ENCODE results near the gene SERPINA4.

Gene SERPINA4

DNA sequence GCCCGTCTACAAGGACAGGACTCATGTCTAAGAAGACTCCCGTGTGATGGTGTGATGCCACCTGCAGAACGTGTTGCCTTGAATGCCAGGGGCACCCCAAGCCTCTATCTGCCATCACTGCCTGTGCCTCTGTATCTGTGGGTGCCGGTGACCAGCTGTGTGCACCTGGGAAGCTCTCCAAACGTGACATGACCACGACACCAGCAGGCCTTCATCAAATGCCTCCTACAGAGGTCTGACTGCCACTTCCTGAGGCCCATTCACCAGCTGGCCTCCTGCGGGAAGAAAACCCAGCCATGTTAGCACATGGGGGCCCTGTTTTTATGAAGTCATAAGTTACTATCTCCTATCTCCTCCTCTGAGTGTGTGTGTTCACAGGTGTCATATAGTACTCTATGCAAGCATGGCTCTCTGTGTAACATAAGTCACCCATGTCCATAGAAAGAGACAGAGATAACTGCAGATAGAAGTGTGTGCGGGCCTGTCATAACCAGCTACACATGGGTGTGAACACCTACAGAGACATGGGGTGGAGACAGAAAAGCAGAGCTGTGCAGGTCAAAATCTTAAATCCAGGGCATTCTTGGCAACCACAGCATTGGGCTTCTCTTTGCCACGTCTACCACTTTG is 18.3 kb upstream of the SERPINA4 start:
- no peak for DNase-seq

DNA sequence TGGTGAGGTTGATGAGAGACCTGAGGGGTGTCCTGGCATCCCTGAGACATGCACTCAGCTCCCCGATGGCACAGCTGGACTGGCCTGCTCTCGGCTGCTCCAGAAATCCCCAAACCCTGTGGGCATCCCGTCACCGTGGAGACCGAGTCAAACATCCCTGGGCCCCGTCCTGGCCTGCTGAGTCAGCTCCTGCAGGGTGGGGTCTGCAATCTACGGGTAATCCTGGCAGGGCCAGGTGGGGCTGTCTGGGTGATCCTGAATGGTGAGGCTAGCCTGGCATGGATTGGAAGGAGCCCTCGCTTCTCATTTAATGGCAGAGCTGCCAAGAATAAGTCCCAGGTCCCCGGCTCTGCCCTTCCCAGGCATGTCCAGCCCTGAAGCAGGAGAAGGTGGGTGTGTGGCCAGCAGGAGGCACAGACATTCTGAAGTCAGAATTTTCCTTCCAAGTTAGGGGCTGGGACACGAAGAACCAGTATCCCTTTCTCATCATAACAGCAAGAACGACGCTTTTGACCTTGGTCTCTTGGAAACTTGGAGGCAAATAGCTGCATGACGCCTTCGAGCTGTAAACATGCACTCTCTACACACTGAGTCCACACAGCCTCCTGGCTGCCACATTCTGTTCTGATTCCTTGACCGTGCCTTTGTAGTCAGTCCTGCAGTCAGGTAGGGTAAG is 17.7 kb upstream of the SERPINA4 start:
- no peak for DNase-seq

DNA sequence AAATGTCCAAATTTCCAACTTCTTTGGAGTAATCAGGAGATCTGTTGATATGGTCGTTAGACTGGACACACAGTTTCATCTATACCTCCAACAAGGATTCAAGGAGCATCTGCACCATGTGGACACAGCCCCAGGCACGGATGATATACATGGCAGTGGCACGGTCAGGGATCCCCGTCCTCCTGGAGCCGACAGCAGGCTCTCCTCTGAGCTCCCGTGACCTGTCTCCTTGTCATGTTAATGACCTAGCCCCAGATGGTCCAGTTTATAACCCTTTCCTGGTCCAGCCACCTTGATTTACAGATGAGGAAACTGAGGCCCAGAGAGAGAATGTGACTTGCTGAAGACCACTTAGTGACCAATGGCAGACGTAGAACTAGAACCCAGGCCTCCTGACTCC is 16.5 kb upstream of the SERPINA4 start:
- no peak for DNase-seq

GRCh38 chr14:94545131-94545841 is 16.0 kb upstream of the SERPINA4 start:
- DNase-seq, result no peak

DNA sequence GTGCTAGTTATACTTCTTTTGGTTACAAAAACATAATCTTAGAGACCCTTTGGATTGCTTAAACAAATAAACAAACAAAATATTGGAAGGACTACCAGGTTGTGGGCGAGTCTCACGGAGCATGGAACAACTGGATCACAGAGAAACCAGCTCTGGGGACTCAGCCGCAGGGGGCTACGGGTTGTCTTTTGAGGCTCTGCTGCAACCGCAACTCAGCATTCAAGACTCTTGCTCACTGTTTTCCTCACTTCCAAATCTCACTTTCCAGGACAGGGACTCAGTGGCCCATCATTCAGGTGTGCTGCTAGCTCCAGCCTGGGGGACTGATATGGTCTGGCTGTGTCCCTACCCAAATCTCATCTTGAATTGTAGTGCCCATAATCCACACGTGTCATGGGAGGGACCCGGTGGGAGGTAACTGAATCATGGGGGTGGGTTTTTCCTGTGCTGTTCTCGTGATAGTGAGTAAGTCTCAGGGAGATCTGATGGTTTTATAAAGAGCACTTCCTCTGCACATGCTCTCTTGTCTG is 14.0 kb upstream of the SERPINA4 start:
- no peak for DNase-seq

- no peak for DNase-seq
Observed at GRCh38 chr14:94547726-94548125, 13.5 kb upstream of the SERPINA4 start.

DNA sequence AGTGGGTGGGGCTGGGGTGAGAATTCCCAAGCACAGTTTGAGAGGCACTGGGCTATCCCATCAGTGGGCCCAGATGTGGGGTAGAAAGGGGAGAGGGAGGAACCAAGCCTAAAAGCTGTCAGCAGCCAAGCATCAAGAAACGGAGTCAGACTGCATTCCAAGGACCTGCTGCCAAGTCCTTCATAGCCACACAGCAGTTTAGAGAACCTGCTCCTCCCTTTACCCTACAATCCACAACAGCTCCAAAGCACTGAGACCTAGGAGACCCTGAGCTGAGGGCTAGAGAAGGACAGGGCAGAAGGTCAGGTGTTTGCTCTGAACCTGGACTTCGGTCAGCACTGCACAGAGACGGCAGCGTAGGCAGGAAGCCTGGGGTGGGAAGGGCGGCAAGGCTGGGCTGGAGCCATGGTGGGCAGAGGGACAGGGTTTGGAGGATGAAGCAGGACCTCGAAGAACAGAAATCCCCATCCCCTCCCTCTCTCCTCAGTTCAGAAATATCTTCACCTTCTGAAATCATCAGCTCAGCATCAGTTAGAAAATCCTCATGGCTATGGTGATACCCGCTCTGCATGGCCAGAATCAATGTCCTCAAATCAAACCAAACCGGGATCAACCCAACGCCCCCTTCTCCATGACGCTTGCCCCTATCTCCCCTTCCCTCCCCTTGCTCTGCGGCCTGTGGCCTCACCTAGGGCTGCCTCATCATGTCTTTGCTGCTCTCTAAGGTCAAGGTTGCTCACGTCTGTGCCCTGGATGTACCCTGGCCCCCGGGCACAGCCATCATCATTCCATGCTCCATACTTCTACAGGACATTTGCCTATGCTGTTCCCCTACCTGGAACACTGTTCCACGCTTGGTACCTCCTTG is 12.9 kb upstream of the SERPINA4 start:
- DNase-seq, result no peak

DNA sequence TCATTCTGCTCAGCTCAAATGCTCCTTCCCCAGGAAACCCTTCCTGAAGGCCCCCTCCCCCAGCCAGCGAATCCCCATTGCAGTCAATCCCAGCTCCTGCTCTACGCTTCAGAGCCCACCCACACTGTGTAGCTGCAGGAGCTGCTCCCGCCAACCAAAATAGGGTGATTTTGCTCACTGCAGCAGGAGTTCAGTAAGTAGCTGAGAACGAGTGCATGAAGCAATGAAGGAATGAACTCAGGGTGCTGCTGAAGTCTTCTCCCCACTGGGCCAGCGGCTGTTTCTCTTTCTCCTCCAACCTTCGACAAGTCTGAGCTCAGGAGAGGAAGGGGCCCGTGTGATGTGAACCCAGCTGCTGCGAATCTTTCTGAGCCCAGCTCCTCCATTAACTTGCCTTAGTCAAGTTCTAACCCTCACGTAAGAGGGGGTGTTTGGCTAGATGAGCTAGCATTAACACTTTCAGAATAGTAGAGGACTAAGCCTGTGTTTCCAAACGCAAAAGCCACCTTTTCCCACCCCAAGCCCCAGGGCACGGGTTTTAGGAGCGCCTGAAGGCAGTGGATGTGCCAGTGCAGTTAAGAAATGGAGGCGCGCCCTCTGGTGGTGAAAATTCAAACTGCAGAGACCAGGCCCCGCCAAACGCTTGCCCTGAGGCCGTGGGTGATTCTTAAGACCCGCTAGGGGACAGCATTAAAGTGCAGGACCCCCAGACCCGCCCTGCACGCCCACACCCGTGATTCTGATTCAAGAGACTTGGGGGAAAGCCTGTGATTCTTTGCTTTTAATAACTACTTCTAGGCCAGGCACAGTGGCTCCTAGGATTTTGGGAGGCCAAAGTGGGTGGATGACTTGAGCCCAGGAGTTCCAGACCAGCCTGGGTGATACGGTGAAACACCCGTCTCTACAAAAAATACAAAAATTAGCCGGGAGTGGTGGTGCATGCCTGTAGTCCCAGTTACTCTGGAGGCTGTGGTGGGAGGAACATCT is 11.9 kb upstream of the SERPINA4 start:
- DNase-seq, result peak; percentile 95

DNA sequence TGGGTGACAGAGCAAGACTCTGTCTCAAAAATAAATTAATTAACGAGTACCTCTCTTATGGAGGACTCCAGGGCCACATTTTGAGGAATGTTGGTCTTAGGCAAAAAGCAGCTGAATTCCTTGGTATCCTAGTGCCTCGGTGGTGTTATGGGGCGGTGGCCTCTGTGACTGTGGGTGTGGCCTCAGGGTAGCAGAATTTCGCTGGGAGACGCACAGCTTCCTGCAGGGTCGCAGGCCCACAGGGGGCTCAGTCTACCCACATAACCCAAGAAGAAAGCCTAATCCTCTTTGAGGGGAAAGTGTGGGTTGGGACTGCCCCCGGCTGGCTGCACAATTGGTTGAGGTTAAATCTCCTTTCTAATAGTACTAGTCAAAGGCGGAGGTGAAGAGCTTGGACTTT is 11.2 kb upstream of the SERPINA4 start:
- DNase-seq, result no peak

DNA sequence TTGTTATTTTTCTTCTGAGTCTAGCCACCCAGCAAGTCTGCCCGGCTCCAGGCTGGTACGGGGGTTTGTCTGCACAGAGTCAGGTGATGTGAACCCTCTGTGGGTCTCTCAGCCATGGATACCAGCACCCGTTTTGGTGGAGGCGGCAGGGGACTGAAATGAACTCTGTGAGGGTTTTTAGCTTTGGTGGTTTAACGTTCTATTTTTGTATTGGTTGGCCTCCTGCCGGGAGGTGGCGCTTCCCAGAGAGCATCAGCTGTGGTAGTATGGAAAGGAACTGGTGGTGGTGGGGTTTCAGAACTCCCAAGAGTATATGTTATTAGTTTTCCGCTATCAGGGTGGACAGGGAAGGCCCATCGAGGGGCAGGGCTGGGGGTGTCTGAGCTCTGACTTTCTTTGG is 5.3 kb upstream of the SERPINA4 start:
- DNase-seq, result peak; percentile 13

GRCh38 chr14:94557327-94557726 is 3.9 kb upstream of the SERPINA4 start:
- DNase-seq, result no peak

DNA sequence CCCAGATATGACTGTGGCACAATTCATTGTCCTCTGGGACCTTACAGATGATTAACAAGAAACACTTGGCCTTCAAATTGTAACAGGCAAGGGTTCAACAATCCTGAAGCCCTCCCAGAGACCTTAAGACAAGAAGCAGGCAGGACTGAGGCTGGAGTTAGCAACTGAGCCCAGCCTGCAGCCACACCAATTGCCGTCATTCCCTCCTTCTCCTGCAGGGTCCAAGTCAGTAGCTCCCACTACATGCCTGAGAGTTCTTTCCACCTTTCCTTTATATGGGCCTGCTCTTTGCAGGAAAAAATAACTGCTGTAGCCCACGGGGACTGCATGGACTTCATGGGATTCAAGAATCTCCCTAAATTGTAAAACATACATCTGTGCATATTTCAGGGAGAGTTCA is 2.4 kb upstream of the SERPINA4 start:
- DNase-seq, result no peak

DNA sequence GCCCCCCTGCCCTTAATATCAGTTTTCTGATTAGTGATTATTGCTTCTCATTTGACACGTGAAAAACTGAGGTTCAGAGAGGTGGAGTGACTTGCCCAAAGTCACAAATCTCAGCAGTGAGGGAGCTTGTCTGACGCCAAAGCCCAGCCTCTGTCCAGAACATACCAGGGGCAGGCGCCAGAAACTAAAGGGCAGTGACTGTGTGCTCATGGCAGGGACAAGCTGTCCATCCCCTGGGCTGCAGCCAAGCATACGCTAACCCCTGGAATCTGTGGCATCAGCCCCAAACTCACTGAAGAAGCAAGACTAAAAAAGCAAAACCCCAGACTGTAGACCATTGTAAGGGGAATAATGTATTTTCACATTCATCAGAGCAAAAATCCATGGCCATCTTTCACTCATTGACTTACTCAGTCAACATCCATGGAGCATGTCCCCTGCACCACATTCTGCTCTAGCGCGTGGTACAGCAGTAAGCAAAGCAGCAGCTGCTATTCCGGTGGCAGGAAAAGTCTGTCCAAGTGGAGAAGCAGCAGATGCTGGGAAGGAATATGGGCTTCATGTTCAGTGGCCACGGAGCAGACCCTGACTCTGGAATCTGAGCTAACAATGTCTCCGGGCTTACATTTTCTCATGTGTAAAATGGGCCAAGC is 1.5 kb upstream of the SERPINA4 start:
- no peak for DNase-seq

GRCh38 chr14:94560291-94560665 is 964 bp upstream of the SERPINA4 start:
- DNase-seq, result no peak

DNA sequence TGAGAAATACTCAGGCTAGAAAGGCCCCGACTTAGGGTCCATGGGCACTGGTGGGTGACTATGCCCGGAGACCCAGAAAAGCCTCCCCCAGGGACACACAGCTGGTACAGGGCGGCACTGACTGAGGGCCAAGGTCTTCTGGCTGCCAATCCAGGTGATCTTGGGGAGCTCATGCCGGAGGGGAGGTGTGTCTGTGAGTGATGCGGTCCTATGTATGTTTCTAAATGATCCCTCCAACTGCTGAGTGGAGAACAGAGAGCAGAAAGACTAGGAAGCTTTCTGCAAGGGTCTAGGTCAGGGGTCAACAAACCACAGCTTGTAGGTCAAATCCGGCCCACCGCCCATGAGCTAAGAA is 391 bp downstream of the SERPINA4 start:
- DNase-seq, result no peak

DNA sequence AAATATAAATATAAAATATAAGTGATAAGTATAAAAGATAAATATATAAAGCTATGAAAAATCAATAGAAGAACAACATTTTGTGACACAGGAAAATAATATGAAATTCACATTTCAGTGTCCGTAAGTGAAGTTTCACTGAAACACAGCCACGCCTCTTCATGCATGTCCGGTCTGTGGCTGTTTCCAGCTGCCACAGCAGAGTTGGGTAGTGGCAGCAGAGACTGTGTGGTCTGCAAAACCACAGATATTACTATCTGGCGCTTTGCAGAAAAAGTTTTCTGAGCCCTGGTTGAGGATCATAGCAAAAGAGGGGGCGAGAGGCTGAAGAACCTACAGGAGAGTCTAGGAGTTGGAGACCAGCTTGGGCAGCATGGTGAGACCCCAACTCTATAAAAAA is 780 bp downstream of the SERPINA4 start:
- DNase-seq, result no peak

DNA sequence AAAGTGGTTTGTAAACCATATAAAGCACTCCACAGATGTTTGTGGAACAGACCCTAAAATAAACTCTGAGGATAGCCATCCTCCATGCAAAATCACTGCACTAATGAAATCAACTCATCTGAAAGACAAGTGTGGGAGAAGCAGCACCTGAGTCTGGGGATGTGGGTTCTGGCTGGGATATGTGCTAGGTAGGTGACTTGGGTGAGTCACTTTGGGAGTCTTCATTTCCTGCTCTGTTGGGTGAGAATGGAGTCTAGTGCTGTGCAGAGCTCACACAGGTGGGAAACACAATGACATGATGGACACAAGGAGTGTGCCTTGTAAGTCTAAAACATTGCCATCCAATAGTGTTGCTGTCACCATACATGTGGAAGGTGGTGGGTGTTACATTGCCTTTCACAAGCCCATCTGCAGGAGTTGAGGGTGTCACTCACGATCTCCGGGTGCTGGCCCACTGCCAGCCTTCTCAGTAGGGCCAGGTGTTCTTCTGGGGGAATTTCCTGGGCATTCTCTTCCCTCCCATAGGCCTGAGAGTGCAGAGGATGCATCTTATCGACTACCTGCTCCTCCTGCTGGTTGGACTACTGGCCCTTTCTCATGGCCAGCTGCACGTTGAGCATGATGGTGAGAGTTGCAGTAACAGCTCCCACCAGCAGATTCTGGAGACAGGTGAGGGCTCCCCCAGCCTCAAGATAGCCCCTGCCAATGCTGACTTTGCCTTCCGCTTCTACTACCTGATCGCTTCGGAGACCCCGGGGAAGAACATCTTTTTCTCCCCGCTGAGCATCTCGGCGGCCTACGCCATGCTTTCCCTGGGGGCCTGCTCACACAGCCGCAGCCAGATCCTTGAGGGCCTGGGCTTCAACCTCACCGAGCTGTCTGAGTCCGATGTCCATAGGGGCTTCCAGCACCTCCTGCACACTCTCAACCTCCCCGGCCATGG is 2.0 kb downstream of the SERPINA4 start:
- no peak for DNase-seq

- DNase-seq, result no peak
Observed at GRCh38 chr14:94564381-94564780, 3.1 kb downstream of the SERPINA4 start.

DNA sequence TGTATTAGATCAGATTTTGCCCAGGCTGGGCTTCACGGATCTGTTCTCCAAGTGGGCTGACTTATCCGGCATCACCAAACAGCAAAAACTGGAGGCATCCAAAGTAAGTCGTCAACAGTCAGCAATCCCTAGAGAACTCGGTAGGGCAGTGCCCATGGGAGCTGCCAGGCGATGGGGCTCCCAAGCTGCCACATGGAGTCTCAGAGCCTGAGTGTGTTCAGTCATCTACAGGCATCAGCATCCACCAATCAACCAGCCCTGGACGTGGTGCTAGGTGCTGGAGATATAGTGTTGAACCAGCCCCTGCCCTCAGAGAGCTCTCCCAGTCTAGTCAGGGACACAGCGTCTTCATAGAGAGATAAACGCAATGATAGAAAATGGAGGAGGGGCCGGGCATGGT is 6.9 kb downstream of the SERPINA4 start:
- DNase-seq, result no peak

DNA sequence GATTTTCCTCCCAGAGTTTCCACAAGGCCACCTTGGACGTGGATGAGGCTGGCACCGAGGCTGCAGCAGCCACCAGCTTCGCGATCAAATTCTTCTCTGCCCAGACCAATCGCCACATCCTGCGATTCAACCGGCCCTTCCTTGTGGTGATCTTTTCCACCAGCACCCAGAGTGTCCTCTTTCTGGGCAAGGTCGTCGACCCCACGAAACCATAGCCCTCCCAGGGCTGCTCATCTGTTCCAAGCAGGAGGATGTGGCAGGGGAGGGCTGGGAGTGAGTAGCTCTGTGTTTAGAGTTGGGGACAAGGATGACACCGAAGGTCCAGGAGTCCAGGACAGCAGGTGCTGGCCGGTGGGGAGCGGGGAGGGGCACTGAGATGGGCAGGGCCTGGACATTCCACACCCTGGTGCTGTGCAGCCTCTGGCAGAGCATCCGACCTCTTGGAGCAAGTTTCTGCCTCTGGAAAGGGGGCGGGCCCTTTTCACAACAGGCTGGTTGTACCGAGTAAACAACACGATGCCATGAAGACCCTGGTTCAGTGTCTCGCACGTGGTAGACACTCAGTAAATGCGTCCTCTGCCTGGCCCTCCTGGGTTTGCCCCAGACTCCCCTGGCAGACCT is 8.2 kb downstream of the SERPINA4 start:
- no peak for DNase-seq
